ENCODE measurements around the gene XPC. TPM values are rescaled to one million over a fixed set of nuclear protein-coding genes. Genes with fewer than 3 reads are reported as not detected.

The XPC gene
- polyA plus RNA-seq, 3 donors: 13.4 to 22.0 (median 15.5) TPM

DNA sequence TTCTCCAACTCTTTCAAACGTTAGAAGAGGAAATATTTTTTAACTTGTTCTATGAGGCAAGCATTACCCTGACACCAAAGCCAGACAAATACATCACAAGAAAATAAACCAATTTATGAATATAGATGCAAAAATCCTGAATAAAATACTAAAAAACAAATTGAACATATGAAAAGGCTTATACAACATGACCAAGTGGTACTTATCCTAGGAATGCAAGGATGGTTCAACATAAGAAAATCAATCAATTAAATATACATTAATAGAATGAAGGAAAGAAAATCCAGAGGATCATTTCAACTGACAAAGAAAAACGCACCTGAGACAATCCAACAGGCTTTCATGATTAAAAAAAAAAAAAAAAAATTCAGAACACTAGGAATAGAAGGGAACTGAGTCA, 17.1 kb downstream of the XPC start:
- DNase-seq: no peak
- no peaks in the 10 kb centered on the region for H4K20me1 ChIP-seq (ENCODE audit: insufficient read depth, low read length)
- no peak overlapping the region for H3K27ac Mint-ChIP-seq
- peaks cover 0 to 14% of the 10 kb centered on the region in 2 donors for H3K9me3 ChIP-seq (replicated peaks in 1 of 2; ENCODE audit: control insufficient read depth in 1 of 2, insufficient read depth in 1 of 2, low read length in 2 of 2)
- peaks cover 0 to 4% of the 10 kb centered on the region in 2 donors for H3K4me1 ChIP-seq (ENCODE audit: control insufficient read depth in 1 of 2, insufficient read depth in 2 of 2, low read length in 2 of 2)
- H3K4me2 ChIP-seq (replicated peaks; ENCODE audit: extremely low read depth, low read length, poor library complexity, severe bottlenecking): no peak overlapping the region
- H3K79me2 ChIP-seq (ENCODE audit: insufficient read depth, low read length): no peaks in the 10 kb centered on the region
- H3K27me3 Mint-ChIP-seq (ENCODE audit: low read depth in 3 of 3): no peaks in the 10 kb centered on the region
- peaks cover 95 to 99% of the 10 kb centered on the region in 2 donors for H3K36me3 ChIP-seq (replicated peaks in 1 of 2; ENCODE audit: control insufficient read depth in 1 of 2, insufficient read depth in 2 of 2, low read length in 2 of 2)
- WGBS (ENCODE audit: insufficient coverage): no CpG with 5 or more reads among the region's 2 CpGs
- intact Hi-C loops (cut with micrococcal nuclease): no loop called here
- no peak overlapping the region for H3K4me3 ChIP-seq (replicated peaks in 1 of 3; ENCODE audit: low read depth in 2 of 3, low read length in 3 of 3)
- H3K4me1 Mint-ChIP-seq: no peaks in the 10 kb centered on the region
- no peak overlapping the region for H3K27ac ChIP-seq (ENCODE audit: low read depth in 1 of 2, low read length in 2 of 2)
- H3K27me3 ChIP-seq (ENCODE audit: control insufficient read depth in 2 of 2, insufficient read depth in 2 of 2, low read length in 2 of 2): no peaks in the 10 kb centered on the region
- H3K4me3 Mint-ChIP-seq: no peak overlapping the region
- TF ChIP-seq, protein P1, sequence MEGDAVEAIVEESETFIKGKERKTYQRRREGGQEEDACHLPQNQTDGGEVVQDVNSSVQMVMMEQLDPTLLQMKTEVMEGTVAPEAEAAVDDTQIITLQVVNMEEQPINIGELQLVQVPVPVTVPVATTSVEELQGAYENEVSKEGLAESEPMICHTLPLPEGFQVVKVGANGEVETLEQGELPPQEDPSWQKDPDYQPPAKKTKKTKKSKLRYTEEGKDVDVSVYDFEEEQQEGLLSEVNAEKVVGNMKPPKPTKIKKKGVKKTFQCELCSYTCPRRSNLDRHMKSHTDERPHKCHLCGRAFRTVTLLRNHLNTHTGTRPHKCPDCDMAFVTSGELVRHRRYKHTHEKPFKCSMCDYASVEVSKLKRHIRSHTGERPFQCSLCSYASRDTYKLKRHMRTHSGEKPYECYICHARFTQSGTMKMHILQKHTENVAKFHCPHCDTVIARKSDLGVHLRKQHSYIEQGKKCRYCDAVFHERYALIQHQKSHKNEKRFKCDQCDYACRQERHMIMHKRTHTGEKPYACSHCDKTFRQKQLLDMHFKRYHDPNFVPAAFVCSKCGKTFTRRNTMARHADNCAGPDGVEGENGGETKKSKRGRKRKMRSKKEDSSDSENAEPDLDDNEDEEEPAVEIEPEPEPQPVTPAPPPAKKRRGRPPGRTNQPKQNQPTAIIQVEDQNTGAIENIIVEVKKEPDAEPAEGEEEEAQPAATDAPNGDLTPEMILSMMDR (IDR thresholded peaks at IDR 0.05): no peak
- no peak overlapping the region for H2AFZ ChIP-seq (ENCODE audit: insufficient read depth, low read depth, low read length, poor library complexity, severe bottlenecking)
- H3K9me3 Mint-ChIP-seq: peaks cover 5 to 16% (median 12%) of the 10 kb centered on the region in 7 donors
- peaks cover 89 to 96% of the 10 kb centered on the region in 2 donors for H3K36me3 Mint-ChIP-seq
- H3K9ac ChIP-seq (ENCODE audit: insufficient read depth, low read length, poor library complexity, severe bottlenecking): no peak overlapping the region

DNA sequence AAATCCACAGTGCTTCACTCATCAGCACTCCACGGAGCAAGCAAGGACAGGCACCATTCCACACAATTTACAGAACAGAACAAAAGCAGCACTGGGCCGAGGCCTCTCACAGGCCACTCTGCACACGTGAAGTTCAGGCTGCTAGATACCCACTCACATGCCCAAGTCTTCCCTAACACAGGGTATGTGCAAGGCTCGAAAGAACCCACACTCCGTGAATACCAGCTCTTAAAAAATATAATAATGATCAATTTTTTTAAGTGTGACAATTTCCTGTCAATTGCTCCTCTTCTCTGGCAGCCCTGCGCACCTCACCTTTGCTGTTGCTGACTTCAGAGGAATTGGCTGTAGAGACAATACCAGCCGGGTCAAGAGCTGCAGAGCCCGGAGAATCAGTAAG, 19.0 kb downstream of the XPC start:
- Mint-ChIP-seq H3K4me3 (no peak overlapping the region), H3K27me3 (ENCODE audit: low read depth in 3 of 3) (no peaks in the 10 kb centered on the region), H3K9me3 (peaks cover 5 to 16% (median 12%) of the 10 kb centered on the region in 7 donors), H3K4me1 (peaks cover 2% of the 10 kb centered on the region), H3K36me3 (peaks cover 84 to 94% of the 10 kb centered on the region in 2 donors), H3K27ac (no peak overlapping the region)
- H4K20me1 ChIP-seq (ENCODE audit: insufficient read depth, low read length): no peaks in the 10 kb centered on the region
- H3K9me3 ChIP-seq (replicated peaks in 1 of 2; ENCODE audit: control insufficient read depth in 1 of 2, insufficient read depth in 1 of 2, low read length in 2 of 2): peaks cover 0 to 14% of the 10 kb centered on the region in 2 donors
- H3K27me3 ChIP-seq (ENCODE audit: control insufficient read depth in 2 of 2, insufficient read depth in 2 of 2, low read length in 2 of 2): no peaks in the 10 kb centered on the region
- H3K4me3 ChIP-seq (replicated peaks in 1 of 3; ENCODE audit: low read depth in 2 of 3, low read length in 3 of 3): no peak overlapping the region
- 100% methylated on average over 3 of the region's 8 CpGs for WGBS (ENCODE audit: insufficient coverage)
- no peak overlapping the region for H3K4me2 ChIP-seq (replicated peaks; ENCODE audit: extremely low read depth, low read length, poor library complexity, severe bottlenecking)
- TF ChIP-seq, protein P1 (IDR thresholded peaks at IDR 0.05): no peak
- H2AFZ ChIP-seq (ENCODE audit: insufficient read depth, low read depth, low read length, poor library complexity, severe bottlenecking): no peak overlapping the region
- H3K36me3 ChIP-seq (replicated peaks in 1 of 2; ENCODE audit: control insufficient read depth in 1 of 2, insufficient read depth in 2 of 2, low read length in 2 of 2): peaks cover 82 to 87% of the 10 kb centered on the region in 2 donors
- H3K9ac ChIP-seq (ENCODE audit: insufficient read depth, low read length, poor library complexity, severe bottlenecking): no peak overlapping the region
- H3K4me1 ChIP-seq (ENCODE audit: control insufficient read depth in 1 of 2, insufficient read depth in 2 of 2, low read length in 2 of 2): peaks cover 0 to 4% of the 10 kb centered on the region in 2 donors
- H3K27ac ChIP-seq (ENCODE audit: low read depth in 1 of 2, low read length in 2 of 2): no peak overlapping the region
- intact Hi-C loops (cut with micrococcal nuclease): no loop called here
- no peak for DNase-seq
- no peaks in the 10 kb centered on the region for H3K79me2 ChIP-seq (ENCODE audit: insufficient read depth, low read length)

All from CD14-positive monocyte (primary cell).